ENCODE results near the gene LILRB2.
"Not testable (repeated sequence)": the region's sequence is repeated elsewhere in the genome, so short reads cannot be mapped to it uniquely, and the experiment has no call there.

The LILRB2 gene

GRCh38 chr19:54275951-54276350, 5.0 kb downstream of the LILRB2 start:
- in situ Hi-C loops (cut with HindIII; ENCODE audit: low sequenced_read_pairs), result no loop called here

GRCh38 chr19:54274516-54274915, 6.4 kb downstream of the LILRB2 start:
- in situ Hi-C loops (cut with HindIII; ENCODE audit: low sequenced_read_pairs), result not testable (repeated sequence)

- in situ Hi-C loops (cut with HindIII; ENCODE audit: low sequenced_read_pairs), result no loop called here
Observed at GRCh38 chr19:54273821-54274220, 7.1 kb downstream of the LILRB2 start.

- in situ Hi-C loops (cut with HindIII; ENCODE audit: low sequenced_read_pairs), result not testable (repeated sequence)
Observed at GRCh38 chr19:54272181-54272580, 8.7 kb downstream of the LILRB2 start.

GRCh38 chr19:54271587-54271986, 9.3 kb downstream of the LILRB2 start:
- in situ Hi-C loops (cut with HindIII; ENCODE audit: low sequenced_read_pairs), result not testable (repeated sequence)

- in situ Hi-C loops (cut with HindIII; ENCODE audit: low sequenced_read_pairs), result no loop called here
Observed at GRCh38 chr19:54271106-54271505, 9.8 kb downstream of the LILRB2 start.

GRCh38 chr19:54268936-54269335, 12.0 kb downstream of the LILRB2 start:
- in situ Hi-C loops (cut with HindIII; ENCODE audit: low sequenced_read_pairs), result no loop called here

GRCh38 chr19:54266133-54266532, 14.8 kb downstream of the LILRB2 start:
- in situ Hi-C loops (cut with HindIII; ENCODE audit: low sequenced_read_pairs), result no loop called here

GRCh38 chr19:54262470-54262869, 18.4 kb downstream of the LILRB2 start:
- in situ Hi-C loops (cut with HindIII; ENCODE audit: low sequenced_read_pairs), result no loop called here

GRCh38 chr19:54262066-54262465, 18.8 kb downstream of the LILRB2 start:
- in situ Hi-C loops (cut with HindIII; ENCODE audit: low sequenced_read_pairs), result no loop called here

- in situ Hi-C loops (cut with HindIII; ENCODE audit: low sequenced_read_pairs), result no loop called here
Observed at GRCh38 chr19:54257116-54257480, 23.8 kb downstream of the LILRB2 start, which contains the start of gene LILRB5. LILRB5 (minus strand) TSS chr19:54257273; CDS start chr19:54257193, 80 bp downstream.

- in situ Hi-C loops (cut with HindIII; ENCODE audit: low sequenced_read_pairs), result no loop called here
Observed at GRCh38 chr19:54256250-54257115, 24.4 kb downstream of the LILRB2 start.

- in situ Hi-C loops (cut with HindIII; ENCODE audit: low sequenced_read_pairs), result no loop called here
Observed at GRCh38 chr19:54255105-54255775, 25.7 kb downstream of the LILRB2 start.

- in situ Hi-C loops (cut with HindIII; ENCODE audit: low sequenced_read_pairs), result no loop called here
Observed at GRCh38 chr19:54254195-54254906, 26.6 kb downstream of the LILRB2 start.

- in situ Hi-C loops (cut with HindIII; ENCODE audit: low sequenced_read_pairs), result no loop called here
Observed at GRCh38 chr19:54253331-54254194, 27.3 kb downstream of the LILRB2 start.

- in situ Hi-C loops (cut with HindIII; ENCODE audit: low sequenced_read_pairs), result no loop called here
Observed at GRCh38 chr19:54252845-54253244, 28.1 kb downstream of the LILRB2 start.

- in situ Hi-C loops (cut with HindIII; ENCODE audit: low sequenced_read_pairs), result no loop called here
Observed at GRCh38 chr19:54252243-54252642, 28.7 kb downstream of the LILRB2 start.

- in situ Hi-C loops (cut with HindIII; ENCODE audit: low sequenced_read_pairs), result no loop called here
Observed at GRCh38 chr19:54248016-54248601, 32.8 kb downstream of the LILRB2 start.

GRCh38 chr19:54247106-54247930, 33.6 kb downstream of the LILRB2 start:
- in situ Hi-C loops (cut with HindIII; ENCODE audit: low sequenced_read_pairs), result no loop called here
